GM19099 (cell line): ENCODE results near the gene FZD4.

Experiments
- POLR2A ChIP-seq: IDR thresholded peaks from 3 replicates; pipeline ENCODE4 v1.6.1; 2011; ENCODE audit warnings: low read depth; ENCODE audit not compliant: insufficient read length; ENCODE audit errors: extremely low read depth

Gene FZD4

GRCh38 chr11:86955361-86956120 is at the start of gene FZD4:
Gene FZD4 (minus strand): TSS chr11:86955395. CDS start chr11:86955085, 310 bp downstream.
- peak; percentile 24 for TF ChIP-seq POLR2A

DNA sequence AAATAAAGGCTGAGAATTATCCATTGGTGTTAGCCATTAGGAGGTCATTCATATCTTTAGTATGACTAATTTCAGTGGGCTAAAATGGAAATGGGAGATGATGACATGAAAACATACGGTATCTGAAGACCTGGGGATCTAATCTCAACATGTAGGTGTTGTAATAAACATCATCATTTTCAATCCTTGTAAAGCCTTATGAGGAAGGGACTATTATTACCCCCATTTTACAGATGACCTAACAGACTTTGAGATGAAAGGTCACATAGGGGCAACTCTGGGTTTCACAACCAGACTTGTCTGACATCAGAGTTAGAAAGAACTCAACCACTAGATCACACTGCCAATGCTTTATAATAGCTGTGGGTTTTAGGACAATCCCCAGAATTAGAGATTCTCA is 47.7 kb upstream of the FZD4 start:
- TF ChIP-seq POLR2A: no peak

GRCh38 chr11:86999859-87000753 is 44.9 kb upstream of the FZD4 start:
- TF ChIP-seq POLR2A: no peak

GRCh38 chr11:86999388-86999787 is 44.2 kb upstream of the FZD4 start:
- TF ChIP-seq POLR2A: no peak

DNA sequence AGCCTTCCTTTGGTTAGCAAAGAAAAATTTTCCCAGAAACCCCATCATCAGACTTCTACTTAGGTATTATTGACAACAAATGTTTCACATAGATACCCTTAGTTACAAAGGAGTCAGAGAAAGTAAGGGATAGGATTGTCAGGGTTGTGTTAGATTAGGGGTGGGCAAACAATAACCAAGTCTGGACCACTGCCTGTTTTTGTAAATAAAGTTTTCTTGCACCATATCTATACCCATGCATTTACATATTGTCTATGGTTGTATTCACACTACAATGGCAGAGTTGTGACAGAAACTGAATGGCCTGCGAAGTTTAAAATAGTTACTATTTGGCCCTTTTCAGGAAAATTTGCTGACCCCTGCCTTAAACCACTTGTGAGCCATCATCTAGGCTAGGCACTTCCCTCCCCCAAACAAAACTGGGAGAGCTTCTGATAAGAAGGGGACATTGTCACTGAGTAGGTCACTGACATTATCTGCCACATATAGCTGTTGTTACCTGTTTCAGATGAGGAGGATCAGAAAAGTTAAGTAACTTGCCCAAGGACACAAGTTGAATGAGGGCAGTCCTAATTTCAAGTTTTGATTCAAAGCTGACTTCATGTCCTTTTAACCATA is 41.9 kb upstream of the FZD4 start:
- TF ChIP-seq POLR2A: no peak

- TF ChIP-seq POLR2A: no peak
These were observed 37.8 kb upstream of the FZD4 start for GRCh38 chr11:86993031-86993430.

GRCh38 chr11:86991341-86991740 is 36.1 kb upstream of the FZD4 start:
- no peak for TF ChIP-seq POLR2A

DNA sequence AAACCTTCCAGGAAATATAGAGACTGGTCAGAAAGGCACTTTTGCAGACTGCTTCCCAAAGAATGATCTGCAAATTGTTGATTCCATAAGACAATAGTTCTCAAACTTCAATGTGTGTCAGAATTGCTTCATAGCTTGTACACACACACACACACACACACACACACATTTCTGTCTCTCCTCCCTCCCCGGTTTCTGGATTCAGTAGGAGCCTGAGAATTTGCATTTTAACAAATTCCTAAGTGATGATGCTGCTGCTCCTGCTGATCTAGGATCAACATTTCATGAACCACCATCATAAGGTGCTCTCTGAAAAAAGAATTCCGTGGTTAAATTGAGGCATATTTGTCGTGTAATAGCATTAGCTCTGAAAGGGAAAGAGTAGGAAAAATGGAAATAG is 35.3 kb upstream of the FZD4 start:
- no peak for TF ChIP-seq POLR2A

- TF ChIP-seq POLR2A: no peak
These were observed 34.8 kb upstream of the FZD4 start for GRCh38 chr11:86990031-86990430.

GRCh38 chr11:86988351-86988881 is 33.2 kb upstream of the FZD4 start:
- no peak for TF ChIP-seq POLR2A

DNA sequence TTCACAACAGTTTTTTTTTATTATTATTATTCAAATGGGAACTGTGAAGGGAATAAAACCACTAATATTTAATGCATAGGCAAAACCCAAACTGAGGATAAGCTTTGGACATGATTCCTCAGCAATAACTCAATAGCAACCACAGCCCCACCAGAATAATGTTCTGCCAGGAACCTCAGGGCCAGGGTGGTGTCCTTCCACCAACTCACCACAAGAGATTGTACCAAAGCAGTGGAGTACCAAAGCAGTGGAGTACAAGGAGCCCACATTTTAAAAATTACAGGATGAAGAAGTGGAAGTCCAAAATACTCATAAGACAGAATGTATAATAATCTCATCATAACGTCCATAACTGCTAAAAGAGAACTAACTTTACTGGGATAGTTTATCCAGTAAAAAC is 32.5 kb upstream of the FZD4 start:
- no peak for TF ChIP-seq POLR2A

DNA sequence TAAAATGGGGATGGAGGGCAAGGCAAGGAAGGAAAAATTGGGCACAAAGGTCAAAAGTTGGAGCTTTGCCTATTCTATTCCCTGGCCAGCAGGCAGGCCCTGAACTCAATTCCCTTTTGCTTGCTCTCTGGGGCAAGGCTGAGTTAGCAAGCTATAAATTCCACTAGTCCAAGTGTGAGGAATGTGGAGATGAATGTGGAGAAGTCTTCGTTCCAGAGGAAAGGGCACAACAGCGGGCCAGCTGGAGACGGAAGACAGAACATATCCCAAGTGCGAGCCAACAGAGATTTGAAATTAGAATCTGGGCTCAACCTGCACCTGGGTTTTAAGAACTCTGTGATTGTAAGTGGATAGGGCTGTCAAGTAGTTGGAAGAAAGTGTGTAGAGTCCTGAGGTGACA is 29.5 kb upstream of the FZD4 start:
- TF ChIP-seq POLR2A: no peak

- TF ChIP-seq POLR2A: no peak
These were observed 27.9 kb upstream of the FZD4 start for GRCh38 chr11:86983021-86983488.

- TF ChIP-seq POLR2A: no peak
These were observed 26.8 kb upstream of the FZD4 start for GRCh38 chr11:86981777-86982540.
